Activated gamma-delta T cell treated with Interleukin-2 at 50 U/mL for 16 hours (primary cell): ENCODE measurements around the gene TMUB1.
"Not testable (repeated sequence)": the region's sequence is repeated elsewhere in the genome, so short reads cannot be mapped to it uniquely, and the experiment has no call there.

Experiments used
- DNase-seq: peaks from one replicate; pipeline ENCODE4 v3.0.0-alpha.2; 2020

The TMUB1 gene

DNA sequence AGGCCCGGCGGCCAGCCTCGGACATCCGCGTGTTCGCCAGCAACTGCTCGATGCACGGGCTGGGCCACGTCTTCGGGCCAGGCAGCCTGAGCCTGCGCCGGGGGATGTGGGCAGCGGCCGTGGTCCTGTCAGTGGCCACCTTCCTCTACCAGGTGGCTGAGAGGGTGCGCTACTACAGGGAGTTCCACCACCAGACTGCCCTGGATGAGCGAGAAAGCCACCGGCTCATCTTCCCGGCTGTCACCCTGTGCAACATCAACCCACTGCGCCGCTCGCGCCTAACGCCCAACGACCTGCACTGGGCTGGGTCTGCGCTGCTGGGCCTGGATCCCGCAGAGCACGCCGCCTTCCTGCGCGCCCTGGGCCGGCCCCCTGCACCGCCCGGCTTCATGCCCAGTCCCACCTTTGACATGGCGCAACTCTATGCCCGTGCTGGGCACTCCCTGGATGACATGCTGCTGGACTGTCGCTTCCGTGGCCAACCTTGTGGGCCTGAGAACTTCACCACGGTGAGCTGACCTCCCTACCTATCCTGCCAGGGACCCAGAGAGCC is 34.3 kb downstream of the TMUB1 start:
- DNase-seq: no peak

DNA sequence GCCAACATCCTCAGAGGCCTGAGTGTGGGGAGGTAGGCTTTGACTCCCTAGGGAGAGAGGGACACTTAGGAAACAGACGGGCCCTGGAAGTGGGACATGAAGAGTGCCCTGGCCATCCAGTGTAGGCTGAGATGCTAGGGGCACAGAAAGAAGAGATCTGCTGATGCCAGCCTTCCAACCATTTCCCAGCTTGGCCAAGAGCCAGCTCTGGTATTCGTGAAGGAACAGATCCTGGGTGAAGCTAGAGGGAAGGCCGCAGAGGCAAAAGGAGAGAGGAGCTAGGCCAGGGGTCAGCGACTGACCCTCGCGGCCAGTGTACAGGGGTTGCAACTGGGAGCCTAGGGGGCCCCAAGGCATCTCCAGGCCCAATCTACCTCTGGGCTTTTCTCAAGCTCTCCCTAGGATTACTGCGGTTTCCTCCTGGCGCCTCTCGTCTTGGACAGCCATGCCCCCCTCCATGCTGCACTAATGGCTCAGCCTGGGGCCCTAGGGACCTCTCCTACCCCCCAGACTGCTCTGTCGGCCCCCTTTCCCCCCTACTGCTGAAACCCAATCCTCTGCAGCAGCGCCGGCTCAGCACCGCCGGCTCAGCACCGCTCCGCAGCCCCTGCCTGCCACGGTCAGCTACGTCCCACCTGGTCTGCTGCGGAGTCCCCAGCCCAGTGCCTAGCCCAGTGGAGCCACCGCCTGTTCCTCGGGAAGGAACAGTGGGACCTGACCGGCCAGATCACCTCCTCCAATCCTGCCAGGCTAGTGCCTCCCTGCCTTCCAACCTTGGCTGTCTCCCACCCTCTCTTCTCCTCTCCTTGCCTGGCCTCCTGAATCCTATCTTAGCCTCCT is 35.1 kb downstream of the TMUB1 start, which contains the start of gene ASIC3:
ASIC3 (plus strand) TSS at position 556 of the 840 bp plus-strand sequence. CDS start 355 bp downstream, outside the sequence.
- DNase-seq: no peak

GRCh38 chr7:151046603-151047573 is 36.4 kb downstream of the TMUB1 start:
- no peak for DNase-seq

DNA sequence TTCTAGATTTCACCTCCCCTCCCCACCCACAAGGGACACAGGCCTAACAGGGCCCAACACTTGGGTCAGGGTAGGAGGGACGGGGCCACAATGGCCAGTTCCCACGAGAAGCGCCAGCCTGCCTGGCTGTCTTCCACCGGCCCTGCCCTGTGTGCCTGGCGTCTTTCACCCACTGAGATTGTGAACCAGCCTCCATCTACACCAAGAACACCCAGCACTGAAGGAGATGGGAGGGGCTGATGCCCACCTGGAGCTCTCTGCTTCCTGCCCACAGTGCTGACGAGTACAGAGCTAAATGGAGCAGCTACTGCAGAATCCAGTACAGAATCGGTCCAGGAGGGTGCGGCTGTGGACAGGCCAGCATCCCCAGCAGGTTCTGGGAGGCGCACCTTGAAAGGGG is 37.3 kb downstream of the TMUB1 start:
- DNase-seq: no peak

GRCh38 chr7:151045262-151045661 is 38.0 kb downstream of the TMUB1 start:
- no peak for DNase-seq

- DNase-seq: no peak
These were observed 39.3 kb downstream of the TMUB1 start for GRCh38 chr7:151043959-151044358.

DNA sequence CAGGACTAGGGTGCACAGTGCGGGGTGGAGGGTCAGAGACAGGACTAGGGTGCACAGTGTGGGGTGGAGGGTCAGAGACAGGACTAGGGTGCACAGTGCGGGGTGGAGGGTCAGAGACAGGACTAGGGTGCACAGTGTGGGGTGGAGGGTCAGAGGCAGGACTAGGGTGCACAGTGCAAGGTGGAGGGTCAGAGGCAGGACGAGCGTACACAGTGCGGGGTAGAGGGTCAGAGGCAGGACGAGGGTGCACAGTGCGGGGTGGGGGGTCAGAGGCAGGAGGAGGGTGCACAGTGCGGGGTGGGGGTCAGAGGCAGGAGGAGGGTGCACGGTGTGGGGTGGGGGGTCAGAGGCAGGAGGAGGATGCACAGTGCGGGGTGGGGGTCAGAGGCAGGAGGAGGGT is 39.8 kb downstream of the TMUB1 start:
- not testable (repeated sequence) for DNase-seq

GRCh38 chr7:151040616-151041375 is 42.5 kb downstream of the TMUB1 start:
- DNase-seq: no peak

DNA sequence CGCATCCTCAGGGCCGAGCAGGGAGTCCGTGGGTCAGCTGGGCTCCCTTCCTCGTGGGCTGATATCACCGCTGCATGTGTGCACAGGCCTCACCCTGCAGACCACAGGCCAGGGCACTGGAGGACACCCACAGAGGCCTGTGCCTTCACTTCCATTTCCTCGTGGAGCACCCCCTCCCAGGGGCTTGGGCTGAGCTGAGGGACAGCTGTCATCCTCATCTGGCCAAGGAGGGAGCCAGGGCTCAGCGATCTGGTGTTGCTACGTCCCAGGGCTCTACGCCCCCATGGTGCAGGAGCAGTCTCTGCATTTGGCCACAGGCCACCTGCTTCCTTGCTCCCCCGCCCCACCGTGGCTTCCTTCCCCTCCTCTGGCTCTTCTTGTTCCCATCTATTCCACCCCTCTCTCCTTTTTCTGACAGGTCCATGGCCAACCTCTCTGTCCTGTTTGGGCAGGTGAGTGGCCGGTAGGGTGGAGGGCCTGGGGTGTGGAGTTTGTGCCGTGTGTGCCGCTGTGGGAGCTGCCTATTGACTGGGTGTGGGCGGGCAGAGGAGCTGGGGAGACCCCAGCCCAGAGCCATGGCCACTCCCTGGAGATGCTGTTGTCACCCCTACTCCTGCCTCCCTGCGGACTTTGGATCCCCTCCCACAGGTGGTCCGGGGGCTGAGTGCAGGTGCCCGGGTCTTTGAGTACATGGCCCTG is 43.3 kb downstream of the TMUB1 start:
- DNase-seq: no peak

DNA sequence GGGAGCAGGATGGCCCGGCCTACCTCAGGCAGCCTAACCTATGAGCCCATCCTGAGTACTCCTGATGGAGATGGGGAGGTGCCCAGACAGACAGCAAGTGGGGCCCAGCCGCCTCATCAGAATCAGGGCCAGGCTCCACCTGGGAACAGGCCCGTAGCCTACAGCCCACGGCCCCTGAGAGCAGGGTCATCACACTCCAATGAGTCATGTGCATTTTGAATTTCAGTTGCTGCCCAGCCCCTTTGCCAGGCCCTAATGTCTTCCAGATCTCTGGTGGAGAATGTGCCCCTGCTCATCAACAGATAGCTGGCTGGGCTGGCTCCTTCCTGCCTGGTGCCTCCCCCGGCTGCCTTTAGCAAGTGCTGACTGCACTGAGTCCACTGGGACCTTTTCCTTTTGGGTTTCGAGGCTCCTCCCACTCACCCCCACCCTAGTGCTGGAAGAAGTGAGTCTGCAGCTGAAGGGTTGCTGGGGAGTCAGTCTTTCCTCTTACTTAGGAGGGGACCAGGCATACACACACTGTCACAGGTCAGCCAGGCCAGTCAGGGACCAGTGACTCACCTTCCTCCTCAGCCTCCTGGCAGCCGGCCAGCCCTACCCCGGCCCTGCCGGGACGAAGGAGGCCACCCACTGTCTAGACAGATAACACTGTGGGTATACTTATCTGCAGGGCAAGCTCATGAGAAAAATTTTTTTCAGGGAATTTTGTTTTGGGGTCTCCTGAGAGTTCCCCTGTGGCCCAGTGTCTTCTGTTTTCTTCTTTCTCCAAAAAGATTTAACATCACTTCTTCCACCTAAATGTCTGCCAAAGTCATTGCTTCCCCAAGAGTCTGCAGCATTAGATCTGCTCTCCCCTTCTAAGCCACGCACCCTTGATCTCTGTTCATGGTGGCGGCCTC is 44.1 kb downstream of the TMUB1 start:
- DNase-seq: peak; percentile 35

GRCh38 chr7:151035902-151036301 is 47.4 kb downstream of the TMUB1 start:
- no peak for DNase-seq

- no peak for DNase-seq
These were observed 48.1 kb downstream of the TMUB1 start for GRCh38 chr7:151035026-151035717.

GRCh38 chr7:151034312-151035025 is 48.8 kb downstream of the TMUB1 start:
- no peak for DNase-seq

GRCh38 chr7:151033864-151034249 is 49.4 kb downstream of the TMUB1 start:
- no peak for DNase-seq

- no peak for DNase-seq
These were observed 50.1 kb downstream of the TMUB1 start for GRCh38 chr7:151032936-151033863.
